ENCODE data around the gene CLIP2.

GRCh38 chr7:74350751-74351150, 61.5 kb downstream of the CLIP2 start:
- TF ChIP-seq TAF1 (IDR thresholded peaks at IDR 0.05; ENCODE audit: borderline replicate concordance, low read depth, low read length) (no peak), POLR2AphosphoS5 (IDR thresholded peaks at IDR 0.05; ENCODE audit: low read depth, low read length) (no peak)

All from GM12892 (cell line).